NB4 (cell line): Measurements from ENCODE around the gene CARS1.

Source experiments
- DNase-seq: peaks from one replicate; pipeline ENCODE4 v3.0.0; 2010; ENCODE audit warnings: low read depth
- H3K4me3 ChIP-seq: one replicate; pipeline ENCODE4 v1.5.1; 2011; ENCODE audit warnings: mild to moderate bottlenecking, low read depth, low read length, moderate library complexity
- CTCF ChIP-seq: IDR thresholded peaks from one replicate; pipeline ENCODE4 v1.5.1; 2012; ENCODE audit warnings: low read depth, low read length
- MYC ChIP-seq: IDR thresholded peaks from 2 replicates; pipeline ENCODE4 v1.6.1; 2011; ENCODE audit warnings: low read depth, low read length
- POLR2A ChIP-seq: IDR thresholded peaks from 2 replicates; pipeline ENCODE4 v1.6.1; 2011; ENCODE audit warnings: mild to moderate bottlenecking; ENCODE audit not compliant: insufficient read length; ENCODE audit errors: extremely low read depth
- TF ChIP-seq, protein P1 (sequence below): IDR thresholded peaks from 2 replicates; pipeline ENCODE4 v1.6.1; 2011; ENCODE audit warnings: low read depth, low read length

The CARS1 gene

GRCh38 chr11:2997406-2997805, 59.8 kb downstream of the CARS1 start:
- no peak overlapping the region for H3K4me3 ChIP-seq
- TF ChIP-seq, protein P1, sequence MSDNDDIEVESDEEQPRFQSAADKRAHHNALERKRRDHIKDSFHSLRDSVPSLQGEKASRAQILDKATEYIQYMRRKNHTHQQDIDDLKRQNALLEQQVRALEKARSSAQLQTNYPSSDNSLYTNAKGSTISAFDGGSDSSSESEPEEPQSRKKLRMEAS = no peak
- TF ChIP-seq CTCF = no peak
- no peak for TF ChIP-seq MYC
- TF ChIP-seq POLR2A = no peak
- no peak for DNase-seq

- no peak for DNase-seq
- TF ChIP-seq, protein P1 = no peak
- TF ChIP-seq MYC (no peak), CTCF (no peak), POLR2A (no peak)
Measured at GRCh38 chr11:2996976-2997375, 60.2 kb downstream of the CARS1 start.

DNA sequence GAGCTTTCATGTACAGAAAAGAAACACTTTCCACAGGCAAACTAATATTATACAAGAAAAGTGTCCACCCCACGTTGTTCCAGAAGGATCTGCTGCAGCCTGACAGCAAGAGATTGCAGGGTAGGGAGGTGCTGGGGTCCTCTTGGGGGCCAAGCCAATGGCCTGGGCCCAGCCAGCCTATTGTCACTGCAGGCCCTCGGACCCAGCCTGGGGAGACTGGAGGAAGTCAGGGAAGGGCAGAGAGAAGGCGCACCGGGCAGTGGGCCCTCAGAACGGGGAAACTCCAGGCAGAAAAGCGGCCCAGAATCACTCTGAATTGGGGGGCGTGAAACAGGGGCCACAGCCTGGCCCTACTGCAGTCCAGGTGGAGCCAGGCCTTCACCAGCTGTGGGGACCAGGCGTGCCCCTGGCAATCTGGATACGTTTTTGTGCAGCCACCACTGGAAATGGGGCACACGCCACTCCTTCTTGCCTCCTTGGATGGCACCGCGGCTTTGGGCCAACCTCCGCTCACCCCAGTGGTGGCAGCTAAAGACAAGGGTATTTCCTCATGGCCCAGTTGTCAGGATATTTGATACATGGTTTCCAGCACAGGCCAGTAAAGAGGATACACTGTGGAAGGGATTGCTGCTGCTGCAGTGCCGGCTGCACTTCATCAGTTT, 61.2 kb downstream of the CARS1 start:
- no peak overlapping the region for H3K4me3 ChIP-seq
- DNase-seq = no peak
- TF ChIP-seq POLR2A (no peak), CTCF (no peak), MYC (no peak)
- TF ChIP-seq, protein P1 = no peak

More at GRCh38 chr11:2996976-2997375, 60.2 kb downstream of the CARS1 start:
- no peak overlapping the region for H3K4me3 ChIP-seq

DNA sequence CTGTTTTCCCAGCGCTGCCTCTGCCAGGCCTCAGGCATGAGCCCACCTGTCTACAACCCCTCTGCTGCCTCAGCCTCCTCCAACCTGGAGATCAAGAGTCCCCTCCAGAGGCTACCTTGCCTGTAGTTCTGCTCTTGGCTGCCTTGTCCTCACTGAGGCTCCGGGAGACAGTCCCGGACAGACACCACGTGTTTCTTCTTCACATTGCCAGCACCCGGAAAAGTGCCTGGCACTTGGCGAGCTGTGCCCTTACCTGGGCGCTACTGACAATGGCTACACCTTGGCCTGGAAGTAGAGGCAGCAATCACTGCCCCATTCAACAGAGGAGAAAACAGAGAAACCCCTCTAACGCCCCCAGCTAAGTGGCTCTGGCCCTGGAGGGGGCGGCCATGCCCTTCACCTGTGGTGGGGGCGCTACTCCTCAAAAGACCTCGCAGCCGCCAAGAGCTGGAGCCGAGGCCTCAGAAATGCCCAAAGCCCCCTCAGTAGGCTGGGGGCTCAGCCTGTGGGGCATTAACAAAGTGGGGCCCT, 62.1 kb downstream of the CARS1 start:
- H3K4me3 ChIP-seq = no peak overlapping the region
- no peak for TF ChIP-seq MYC
- TF ChIP-seq CTCF = no peak
- TF ChIP-seq POLR2A = no peak
- TF ChIP-seq, protein P1 = no peak
- no peak for DNase-seq

DNA sequence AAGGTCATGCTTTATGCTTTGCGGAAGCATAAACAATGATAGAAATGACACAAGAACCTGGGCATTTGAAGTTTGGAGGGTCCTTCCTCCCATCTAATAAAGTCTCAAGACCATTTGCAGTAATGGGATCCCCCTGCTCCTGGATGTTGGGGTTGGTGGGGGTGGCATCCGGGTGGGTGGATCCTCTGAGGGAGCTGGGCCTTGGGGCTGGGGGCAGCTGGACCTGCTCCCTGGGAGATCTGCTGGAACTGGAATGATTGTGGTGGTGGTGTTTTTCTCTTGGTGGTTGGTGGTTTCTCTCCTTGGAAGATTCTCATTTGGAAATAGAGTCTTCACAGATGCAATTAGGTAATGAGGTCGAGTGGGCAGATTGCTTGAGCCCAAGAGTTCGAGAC, 62.9 kb downstream of the CARS1 start:
- no peak overlapping the region for H3K4me3 ChIP-seq
- TF ChIP-seq, protein P1 = no peak
- TF ChIP-seq POLR2A (no peak), MYC (no peak), CTCF (no peak)
- no peak for DNase-seq

DNA sequence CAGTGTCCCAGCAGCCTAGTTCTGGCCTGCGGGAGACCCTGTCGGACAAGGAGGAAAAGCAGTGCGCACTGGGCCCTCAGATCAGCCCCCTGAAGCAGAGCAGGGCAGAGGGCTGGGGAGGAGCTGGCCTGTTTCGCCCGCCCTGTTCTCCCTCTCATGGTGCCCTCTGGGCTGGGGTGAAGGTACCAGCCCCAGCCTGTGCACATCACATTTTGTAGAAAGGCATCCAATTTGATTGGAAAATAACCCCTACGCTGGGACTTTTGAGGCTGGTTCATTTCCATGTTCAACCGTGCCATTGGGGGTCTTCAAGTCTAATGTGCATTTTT, 64.3 kb downstream of the CARS1 start:
- no peak for DNase-seq
- no peak for TF ChIP-seq MYC
- TF ChIP-seq, protein P1 = no peak
- no peak for TF ChIP-seq POLR2A
- TF ChIP-seq CTCF = no peak
- H3K4me3 ChIP-seq = peak overlapping the region; percentile 68
